GM18499 (cell line): Measurements from ENCODE around the gene SHFL.

ENCODE experiments used
- ATAC-seq: cut with Tn5 transposase; IDR thresholded peaks from one replicate; pipeline ENCODE4 v1.9.1; 2021; ENCODE audit warnings: moderate number of reproducible peaks; ENCODE audit not compliant: insufficient read depth, unreplicated experiment

The SHFL gene

DNA sequence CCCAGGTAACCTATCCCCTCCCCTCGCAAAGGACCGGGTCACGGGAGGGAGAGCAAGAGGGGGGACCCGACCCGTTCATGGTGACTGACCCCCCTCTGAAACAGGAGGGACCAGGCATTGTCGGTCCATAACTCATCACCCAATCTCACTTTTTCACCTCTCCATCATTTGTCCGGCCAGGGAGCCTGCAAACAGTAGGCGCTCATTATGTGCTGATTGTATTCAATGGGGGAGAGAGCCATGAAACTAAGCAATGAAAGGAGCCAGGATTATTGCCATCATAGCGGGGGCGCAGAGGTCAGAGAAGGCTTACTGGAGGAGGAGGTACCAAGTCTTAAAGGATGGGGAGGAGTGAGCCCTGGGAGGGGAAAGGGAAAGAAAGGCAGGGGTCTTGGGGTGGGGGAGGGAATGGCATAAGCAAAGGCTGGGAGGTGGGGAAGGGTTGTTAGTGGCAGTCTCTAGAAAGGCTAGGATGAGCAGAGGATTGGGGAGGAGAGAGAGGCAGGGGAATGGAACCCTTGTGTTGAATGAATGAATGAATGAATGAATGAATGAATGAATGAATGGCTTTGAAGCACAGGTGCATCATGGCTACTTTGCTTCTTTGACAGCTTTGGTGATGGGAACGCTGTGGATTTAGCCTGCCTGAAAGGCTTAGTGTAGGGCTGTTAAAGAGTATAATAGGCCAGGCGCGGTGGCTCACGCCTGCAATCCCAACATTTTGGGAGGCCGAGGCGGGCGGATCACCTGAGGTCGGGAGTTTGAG, 1.4 kb downstream of the SHFL start:
- no peak for ATAC-seq

DNA sequence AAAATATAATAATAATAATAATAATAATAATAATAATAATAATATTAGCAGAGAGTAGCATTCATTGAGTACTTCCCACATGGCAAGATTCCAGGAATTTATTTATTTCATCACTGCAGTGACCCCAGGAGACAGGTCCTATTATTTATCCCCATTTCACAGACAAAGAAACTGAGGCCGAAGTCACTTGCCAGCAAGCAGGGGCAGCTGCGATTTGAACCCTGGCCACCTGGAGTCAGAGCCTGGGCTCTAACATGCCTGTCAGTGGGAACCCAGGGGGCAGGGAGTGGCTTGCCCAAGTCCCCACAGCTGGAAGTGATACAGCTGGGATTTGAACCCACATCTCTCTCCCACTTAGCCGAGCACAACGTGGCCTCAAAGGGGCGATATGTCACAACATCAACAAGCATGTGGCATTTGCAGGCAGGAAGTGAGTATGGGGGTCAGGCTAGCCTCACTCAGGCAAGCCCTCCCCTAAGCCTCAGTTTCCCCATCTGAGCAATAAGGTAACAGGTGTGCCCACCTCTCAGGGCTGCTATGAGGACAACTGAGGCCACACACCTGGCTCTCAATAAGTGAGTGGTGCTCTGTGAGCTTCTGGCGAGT, 2.9 kb downstream of the SHFL start:
- no peak for ATAC-seq

DNA sequence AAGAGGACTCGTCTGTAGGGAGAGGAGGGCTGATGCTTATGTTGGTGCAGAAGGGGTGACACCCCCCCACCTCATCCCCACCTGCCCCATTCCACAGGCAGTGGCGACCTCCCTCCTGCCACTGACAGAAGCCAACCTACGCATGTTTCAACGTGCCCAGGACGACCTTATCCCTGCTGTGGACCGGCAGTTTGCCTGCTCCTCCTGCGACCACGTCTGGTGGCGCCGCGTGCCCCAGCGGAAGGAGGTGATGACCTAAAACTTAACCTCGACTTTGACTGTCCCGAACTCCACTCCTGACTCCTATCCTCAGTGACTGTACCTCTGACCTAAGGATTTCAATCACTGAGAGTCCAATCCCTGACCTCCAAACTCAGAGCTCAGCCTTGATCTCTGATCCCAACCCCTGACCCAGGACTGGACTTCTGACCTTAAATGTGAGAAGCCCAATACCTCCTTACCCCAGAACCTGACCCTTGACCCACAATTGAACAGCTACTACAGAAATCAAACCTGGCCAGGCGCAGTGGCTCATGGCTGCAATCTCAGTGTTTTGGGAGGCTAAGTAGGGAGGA, 3.8 kb downstream of the SHFL start:
- ATAC-seq: no peak

DNA sequence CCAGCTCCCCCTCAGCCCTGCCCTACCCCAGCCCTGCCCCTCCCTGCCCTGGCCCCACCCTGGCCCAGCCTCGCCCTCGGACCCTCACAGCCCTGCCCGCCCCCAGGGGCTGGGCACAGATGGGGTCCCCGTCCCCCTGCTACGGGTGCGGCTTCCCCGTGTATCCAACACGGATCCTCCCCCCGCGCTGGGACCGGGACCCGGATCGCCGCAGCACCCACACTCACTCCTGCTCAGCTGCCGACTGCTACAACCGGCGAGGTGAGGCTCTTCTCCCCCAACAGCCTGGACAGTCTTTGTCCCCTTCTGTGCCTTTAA, 5.2 kb downstream of the SHFL start:
- no peak for ATAC-seq

DNA sequence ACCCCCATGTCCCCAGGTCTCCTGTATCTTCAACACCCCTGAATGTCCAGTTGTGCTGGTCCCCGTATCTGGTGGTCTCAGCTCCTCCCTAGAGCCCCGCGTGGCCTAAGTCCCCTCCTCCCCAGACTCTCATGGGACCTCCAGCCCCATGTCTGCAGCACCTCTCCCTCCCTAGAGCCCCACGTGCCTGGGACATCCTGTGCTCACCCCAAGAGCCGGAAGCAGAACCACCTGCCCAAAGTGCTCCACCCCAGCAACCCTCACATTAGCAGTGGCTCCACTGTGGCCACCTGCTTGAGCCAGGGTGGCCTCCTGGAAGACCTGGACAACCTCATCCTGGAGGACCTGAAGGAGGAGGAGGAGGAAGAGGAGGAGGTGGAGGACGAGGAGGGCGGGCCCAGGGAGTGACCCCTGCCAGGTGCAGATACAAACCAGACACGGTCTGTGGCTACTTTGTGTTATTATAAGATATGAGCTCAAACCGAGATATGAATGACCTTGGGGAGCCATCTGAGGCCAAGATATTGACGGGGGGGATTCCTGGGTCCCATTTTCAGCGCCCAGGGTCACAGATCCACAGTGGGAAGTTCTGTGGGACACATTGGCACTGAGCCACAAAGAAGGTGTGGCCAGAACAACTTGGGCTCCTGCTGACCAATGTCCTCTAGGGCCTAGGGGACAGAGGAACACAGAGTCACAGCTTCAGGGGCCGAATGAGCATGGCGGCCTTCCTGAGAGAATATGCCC, 6.0 kb downstream of the SHFL start:
- no peak for ATAC-seq

DNA sequence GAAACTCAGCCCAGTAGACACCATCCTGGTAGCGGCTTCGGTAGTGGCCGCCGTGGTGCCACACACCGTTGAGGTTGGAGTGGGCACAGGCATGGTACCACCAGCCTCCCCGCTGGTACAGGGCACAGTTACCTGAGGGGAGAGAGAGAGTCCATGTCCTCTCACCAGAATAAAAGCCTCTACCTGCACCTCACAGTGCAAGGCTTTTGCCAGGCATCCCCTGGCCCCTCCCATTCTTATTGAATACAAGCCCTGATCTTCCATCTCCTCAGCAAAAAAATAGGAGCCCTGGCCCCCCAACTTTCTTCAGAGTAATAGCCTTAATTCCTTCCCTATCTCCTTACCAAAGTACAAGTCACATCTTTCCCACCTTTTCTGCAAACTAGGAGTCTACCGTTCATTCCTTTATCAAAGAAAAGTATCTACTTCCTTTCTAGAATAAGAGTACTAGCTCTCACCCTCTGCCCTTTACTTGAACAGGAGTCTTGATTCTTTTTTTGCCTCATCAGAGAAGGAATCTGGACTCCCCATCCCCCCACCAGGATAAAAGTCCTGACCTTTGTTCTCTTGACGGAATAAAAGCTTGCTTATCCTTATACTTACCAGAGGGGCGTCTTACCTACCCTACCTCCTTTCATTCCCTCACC, 6.7 kb downstream of the SHFL start:
- no peak for ATAC-seq

DNA sequence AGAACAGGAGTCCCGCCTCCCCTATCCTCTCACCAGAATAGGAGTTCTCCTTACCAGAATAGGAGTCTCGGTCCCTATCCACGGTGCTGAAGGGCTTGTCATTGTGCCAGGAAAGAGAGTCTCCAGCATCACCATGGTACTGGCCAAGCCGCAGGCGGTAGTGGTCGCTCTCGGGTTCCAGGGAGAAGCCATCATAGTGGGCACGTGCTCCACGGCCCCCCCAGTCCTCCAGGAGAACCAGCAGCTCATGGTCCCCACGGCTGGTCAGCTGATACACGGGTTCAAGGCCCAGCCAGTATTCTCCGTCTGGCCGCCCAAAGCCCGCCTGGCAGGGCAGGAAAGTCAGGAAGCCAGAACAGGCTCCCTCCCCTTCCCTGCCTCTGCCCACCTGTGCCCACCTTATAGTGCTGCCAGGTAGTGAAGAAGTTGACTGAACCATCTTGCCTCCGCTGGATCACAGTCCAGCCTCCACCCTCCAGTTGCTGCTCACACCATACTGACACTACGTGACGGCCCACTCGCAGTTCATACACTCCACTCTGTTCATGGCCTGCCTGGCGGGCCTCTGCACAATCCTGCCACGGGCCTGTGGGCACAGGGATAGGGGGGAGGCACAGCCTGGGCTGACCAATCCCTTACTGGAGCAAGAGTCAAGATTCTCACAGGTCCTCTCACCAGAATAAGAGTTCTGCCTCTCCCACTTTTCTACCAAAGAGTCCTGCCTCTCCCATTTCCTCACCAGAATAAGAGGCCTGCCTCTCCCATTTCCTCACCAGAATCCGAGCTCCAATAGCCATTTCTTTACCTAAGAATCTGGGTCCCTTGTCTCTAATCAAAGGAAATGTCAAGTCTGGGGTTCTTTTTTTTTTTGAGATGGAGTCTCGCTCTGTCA, 7.4 kb downstream of the SHFL start:
- ATAC-seq: no peak

DNA sequence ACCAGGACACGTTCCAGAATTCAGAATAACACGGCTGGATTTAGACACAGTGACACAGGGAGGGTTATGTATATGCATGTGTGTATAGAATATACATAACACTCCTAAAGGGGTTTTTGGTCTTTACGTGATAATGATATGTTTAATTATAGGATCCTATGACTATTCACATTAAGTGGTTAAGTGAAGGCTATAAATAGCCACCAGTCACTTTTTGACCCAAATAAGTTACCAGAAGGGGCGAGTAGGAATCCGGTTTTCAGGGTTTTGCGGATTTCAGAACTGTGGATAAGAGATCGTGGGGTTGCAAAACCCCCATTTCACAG, 9.5 kb downstream of the SHFL start:
- no peak for ATAC-seq

DNA sequence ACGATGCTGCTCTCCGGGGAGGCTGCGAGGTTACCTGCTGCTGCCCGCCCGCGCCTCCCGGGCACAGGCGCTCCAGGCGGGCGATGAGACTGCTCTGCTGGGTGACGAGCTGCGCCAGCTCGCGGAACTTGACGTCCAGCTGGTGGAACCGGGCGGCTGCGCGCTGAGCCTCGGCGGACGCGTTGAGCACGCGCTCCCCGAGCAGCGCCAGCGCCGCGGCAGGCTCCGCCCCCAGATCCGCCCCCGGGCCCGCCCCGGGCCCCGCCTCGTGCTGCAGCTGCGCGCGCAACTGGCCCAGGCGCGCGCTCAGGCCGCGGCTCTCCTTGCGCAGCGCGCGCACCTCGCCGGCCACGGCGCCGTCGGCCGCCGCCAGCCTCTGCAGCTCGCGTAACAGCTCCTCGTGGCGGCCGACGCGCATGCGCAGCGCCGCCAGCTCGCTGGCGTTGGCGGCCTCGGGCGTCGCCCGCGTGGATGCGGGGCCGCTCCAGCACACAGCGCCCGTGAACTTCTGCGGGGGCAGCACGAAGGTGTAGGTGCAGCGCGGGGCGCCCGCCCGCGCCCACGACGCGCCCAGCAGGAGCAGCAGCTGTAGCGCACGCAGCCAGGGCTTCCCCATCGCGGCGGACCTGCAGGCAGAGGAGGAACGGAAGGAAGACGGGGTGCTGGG, 10.0 kb downstream of the SHFL start:
- ATAC-seq: no peak

DNA sequence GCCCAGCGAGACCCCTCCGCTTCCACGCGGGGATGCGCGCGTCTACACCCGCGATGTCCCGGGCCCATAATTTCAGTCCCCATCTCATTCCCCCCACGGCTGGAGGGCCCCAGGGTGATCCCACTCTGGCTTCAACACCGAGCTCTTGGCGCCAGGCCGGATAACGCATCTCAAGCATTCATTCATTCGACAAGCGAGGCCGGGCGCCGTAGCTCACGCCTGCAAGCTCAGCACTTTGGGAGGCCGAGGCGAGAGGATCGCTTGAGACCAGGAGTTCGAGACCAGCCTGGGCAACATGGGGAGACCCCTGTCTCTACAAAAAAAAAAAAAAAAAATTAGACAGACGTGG, 10.5 kb downstream of the SHFL start:
- no peak for ATAC-seq

DNA sequence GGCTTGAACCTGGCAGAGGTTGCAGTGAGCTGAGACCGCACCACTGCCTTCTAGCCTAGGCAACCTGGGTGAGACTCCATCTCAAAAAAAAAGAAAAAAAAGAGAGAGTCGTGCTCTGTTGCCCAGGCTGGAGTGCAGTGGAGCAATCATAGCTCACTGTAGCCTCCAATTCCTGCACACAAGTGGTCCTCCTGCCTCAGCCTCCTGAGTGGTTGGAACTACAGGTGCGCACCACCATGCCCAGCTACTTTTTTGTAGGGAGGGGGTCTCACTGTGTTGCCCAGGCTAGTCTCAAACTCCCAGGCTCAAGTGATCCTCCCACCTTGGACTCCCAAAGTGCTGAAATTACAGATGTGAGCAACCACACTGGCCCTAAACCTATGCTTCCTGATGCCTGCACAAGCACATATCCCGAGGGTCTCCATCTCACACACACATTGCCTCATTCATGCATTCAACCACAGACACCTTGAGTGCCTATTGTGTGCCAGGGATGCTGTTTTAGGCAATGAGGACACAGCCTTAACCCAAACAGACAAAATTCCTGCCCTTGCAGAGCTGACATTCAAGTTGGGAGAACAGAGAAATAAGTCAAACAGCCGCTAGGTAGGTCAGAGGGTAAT, 14.2 kb downstream of the SHFL start:
- ATAC-seq: no peak

DNA sequence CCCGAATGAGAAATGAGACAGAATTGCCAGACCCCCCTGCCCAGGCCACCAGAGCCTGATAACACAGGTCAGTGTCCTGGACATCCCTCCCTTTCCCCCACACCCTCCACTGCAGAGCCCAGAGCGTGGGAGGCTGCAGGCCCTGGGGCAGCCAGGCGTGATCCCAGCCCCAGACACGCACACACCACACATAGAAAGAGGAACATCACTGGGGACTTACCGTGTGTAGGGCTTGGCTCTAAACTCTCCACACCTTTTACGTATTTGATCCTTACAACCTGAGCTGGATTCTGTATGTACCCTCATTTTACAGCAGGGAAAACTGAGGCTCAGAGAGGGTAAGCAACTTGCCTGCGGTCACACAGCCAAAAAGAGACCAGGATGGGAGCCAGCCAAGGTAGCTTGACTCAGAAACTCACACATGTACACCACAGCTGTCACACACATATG, 16.7 kb downstream of the SHFL start:
- ATAC-seq: no peak

DNA sequence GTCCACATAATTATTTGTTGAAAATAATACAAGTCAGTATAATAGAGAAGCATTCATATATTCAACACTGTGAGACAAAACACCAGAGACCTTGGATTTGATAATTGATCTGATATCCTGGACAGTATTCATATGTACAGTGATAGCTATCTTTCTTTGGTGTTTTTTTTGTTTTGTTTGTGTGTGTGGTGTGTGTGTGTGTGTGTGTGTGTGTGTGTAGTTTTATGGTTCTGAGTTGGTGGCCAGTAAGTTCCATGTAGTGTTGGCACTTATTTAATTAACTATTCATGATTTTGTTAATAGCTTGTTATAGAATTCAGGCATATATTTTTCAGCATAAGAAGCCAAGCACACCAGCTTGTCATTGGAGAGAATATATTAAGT, 18.0 kb downstream of the SHFL start:
- ATAC-seq: no peak

DNA sequence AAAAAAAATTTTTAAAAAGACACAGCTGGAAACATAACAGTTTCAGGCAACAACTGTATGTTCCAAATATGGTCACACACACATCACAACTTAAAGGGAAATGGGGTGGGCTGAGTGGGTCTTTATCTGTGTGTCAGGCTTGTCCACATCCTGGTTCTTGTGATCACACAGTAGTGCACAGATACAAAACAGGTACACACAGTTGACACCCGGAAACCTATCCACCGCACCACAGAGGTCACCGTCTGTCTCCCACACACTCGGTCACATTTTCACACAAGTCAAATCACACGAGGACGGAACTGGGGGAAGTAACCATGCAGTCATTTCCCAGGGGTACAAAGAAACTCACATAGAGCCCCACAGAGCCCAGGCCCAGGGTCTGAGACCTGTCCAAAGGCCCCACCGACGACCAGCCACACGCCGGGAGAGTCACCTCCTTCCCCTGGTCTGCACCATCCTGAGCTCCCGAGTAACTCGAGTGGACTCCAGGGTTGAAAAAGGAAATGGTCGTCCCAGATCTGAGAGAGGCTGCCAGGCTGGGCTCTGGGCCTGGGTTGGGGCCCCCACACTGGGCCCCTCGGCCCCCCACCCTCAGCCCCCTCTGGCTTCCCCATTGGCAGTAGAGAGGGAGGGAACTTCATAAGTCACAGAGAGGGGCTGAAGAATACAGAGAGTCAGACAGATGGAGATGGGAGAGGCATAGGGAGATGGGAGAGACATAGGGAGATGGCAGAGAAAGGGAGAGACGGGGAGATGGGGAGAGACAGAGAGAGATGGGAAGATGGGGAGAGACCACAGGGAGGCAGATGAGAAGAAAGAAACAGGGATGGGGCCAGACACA, 18.8 kb downstream of the SHFL start:
- no peak for ATAC-seq

DNA sequence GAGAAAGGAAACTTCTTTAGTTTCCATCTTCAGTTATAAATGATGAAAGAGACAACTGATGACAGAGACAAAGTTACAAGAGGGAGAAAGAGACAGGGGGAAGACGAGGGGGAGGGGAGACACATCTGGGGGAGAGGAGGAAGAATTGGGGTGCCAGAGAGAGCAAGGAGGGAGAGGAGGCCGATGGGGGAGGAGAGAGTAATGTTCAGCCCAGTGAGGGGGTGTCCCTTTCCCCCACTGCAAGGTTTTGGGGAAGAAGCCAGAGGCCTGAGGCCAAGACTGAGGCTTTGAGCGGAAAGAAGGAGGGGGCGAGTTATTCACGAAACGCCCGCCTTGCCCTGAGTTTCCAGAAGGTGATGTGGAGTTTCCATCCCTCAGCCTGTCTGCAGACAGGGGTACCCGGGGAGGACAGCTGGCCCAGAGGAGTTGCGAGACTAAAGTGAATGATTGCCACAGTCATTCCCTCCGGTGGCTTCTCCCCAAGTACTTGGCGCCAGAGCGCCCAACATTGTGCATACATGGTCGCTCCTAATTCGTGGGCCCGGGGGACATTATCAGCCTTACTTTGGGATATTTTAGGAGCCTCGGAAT, 19.5 kb downstream of the SHFL start:
- ATAC-seq: no peak

DNA sequence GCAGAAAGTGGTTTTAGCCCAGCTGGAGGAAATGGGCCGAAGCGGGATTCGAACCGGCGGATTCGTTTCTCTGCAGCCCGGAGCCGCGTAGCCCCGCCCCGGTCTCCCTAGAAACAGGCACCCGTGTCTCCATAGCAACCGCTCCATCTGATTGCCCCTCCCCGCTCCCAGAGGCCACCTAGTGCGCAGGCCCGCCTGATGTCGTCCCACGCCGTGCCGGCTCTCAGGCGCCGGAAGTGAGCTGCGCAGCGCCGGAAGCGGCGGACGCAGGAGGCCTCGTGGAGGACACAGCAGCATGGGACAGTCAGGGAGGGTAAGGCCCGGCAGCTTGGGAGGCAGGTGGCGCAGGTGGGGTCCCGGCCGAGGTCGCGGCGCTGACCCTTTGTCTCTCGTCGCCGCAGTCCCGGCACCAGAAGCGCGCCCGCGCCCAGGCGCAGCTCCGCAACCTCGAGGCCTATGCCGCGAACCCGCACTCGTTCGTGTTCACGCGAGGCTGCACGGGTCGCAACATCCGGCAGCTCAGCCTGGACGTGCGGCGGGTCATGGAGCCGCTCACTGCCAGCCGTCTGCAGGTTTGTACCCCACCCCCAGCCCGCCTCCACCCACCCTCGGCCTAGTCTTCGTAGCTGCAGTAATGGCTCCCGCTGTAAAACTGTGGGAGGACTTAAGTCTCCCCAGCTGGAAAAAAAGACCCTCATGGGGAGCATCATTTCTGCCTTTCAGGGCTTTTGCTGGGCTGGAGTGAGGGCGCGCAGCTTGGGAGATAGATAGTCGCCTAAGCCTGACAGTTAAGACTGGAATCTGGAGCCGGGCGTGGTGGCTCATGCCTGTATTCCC, 20.2 kb downstream of the SHFL start, which contains the start of gene PPAN:
PPAN (plus strand) TSS at position 263 of the 837 bp plus-strand sequence; CDS start at position 296, 33 bp downstream.
- ATAC-seq: no peak

DNA sequence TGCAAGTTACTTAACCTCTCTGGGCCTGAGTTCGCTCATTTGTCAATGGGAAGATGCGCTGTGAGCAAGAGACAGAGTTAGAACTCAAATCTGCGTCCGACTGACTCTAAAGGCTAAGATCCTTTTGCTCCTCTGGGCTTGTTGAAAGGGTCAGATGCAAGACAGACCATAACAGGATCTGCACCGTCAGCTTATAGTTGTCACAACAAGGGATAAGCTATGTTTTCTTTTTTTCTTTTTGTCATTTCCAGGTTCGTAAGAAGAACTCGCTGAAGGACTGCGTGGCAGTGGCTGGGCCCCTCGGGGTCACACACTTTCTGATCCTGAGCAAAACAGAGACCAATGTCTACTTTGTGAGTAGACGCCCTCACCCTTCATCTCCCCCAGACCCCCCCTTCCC, 21.1 kb downstream of the SHFL start:
- no peak for ATAC-seq
